Thyroid gland (tissue), 4 donors: ENCODE measurements around the gene FAM149B1. TPM values are rescaled to one million over a fixed set of nuclear protein-coding genes. Genes with fewer than 3 reads are reported as not detected.
A peak's percentile ranks its signal among the peaks of the same experiment; 100 is the strongest.

ENCODE experiments used
- DNase-seq, 2 donors: peaks; one replicate each; pipeline ENCODE4 v3.0.0-alpha.2; 2019
- H3K27ac ChIP-seq, 3 donors: fragments of 200-600 bp; sonication (generic); 1 replicate in 2 of 3; 2 replicates in 1 of 3; pipeline ENCODE4 v1.5.1; 2016 to 2019; ENCODE audit warnings: mild to moderate bottlenecking in 1 of 3, moderate library complexity in 1 of 3
- H3K27me3 ChIP-seq: fragments of 200-600 bp; sonication (generic); one replicate; pipeline ENCODE4 v1.5.1; 2019
- H3K36me3 ChIP-seq, 2 donors: fragments of 200-600 bp; sonication (generic); one replicate each; pipeline ENCODE4 v1.5.1; 2016 to 2019
- H3K4me1 ChIP-seq, 2 donors: fragments of 200-600 bp; sonication (generic); one replicate each; pipeline ENCODE4 v1.5.1; 2017 to 2019
- H3K4me3 ChIP-seq, 3 donors: fragments of 200-600 bp; sonication (generic); replicated peaks in 1 of 3; 1 replicate in 2 of 3; 2 replicates in 1 of 3; pipeline ENCODE4 v1.5.1; 2016; ENCODE audit warnings: mild to moderate bottlenecking in 1 of 3
- H3K9me3 ChIP-seq: fragments of 200-600 bp; sonication (generic); one replicate; pipeline ENCODE4 v1.5.1; 2017
- POLR2A ChIP-seq, 2 donors: fragments of 450-650 bp; IDR thresholded peaks; one replicate each; pipeline ENCODE4 v1.6.1; 2017; ENCODE audit warnings: antibody characterized with exemption in 2 of 2, mild to moderate bottlenecking in 2 of 2, moderate library complexity in 1 of 2
- WGBS, 2 donors: methylation state at CpG; one replicate each; pipeline ENCODE4 v1.1.5; 2017; 5-methylcytosine and 5-hydroxymethylcytosine counted together
- intact Hi-C: fragments of 100-400 bp; cut with DNase I; formaldehyde crosslinking; loops from one replicate; pipeline ENCODE4 v1.15.1; 2023
- total RNA-seq, 4 donors: library from RNA; depleted of rRNA; stranded (reverse); fragments of >200 nt; gene quantifications; one replicate each; pipeline ENCODE4 v1.2.3, GENCODE V29; 2016
- TF ChIP-seq, protein P1 (sequence below), 6 experiments: fragments of 200-600 bp in 3 of 6; fragments of 450-650 bp in 3 of 6; sonication (generic) in 3 of 6; IDR thresholded peaks; one replicate each; pipeline ENCODE4 v1.5.1; 2016 to 2019; ENCODE audit warnings: antibody characterized with exemption in 6 of 6, mild to moderate bottlenecking in 2 of 6, inconsistent platforms in 1 of 6, moderate library complexity in 1 of 6

Gene FAM149B1
- total RNA-seq, 4 donors from 2014 or later = 20.2 to 21.4 (median 20.9) TPM

- WGBS, 2 donors = 83 to 88% methylated on average over 5 of the region's 5 CpGs
- no peak for DNase-seq
- no peak overlapping the region for H3K4me3 ChIP-seq
- H3K27ac ChIP-seq = no peak overlapping the region
- H3K9me3 ChIP-seq = no peaks in the 10 kb centered on the region
- intact Hi-C loops = no loop called here
- H3K36me3 ChIP-seq = no peaks in the 10 kb centered on the region
- no peak for TF ChIP-seq POLR2A (IDR thresholded peaks at IDR 0.05)
- TF ChIP-seq, protein P1, sequence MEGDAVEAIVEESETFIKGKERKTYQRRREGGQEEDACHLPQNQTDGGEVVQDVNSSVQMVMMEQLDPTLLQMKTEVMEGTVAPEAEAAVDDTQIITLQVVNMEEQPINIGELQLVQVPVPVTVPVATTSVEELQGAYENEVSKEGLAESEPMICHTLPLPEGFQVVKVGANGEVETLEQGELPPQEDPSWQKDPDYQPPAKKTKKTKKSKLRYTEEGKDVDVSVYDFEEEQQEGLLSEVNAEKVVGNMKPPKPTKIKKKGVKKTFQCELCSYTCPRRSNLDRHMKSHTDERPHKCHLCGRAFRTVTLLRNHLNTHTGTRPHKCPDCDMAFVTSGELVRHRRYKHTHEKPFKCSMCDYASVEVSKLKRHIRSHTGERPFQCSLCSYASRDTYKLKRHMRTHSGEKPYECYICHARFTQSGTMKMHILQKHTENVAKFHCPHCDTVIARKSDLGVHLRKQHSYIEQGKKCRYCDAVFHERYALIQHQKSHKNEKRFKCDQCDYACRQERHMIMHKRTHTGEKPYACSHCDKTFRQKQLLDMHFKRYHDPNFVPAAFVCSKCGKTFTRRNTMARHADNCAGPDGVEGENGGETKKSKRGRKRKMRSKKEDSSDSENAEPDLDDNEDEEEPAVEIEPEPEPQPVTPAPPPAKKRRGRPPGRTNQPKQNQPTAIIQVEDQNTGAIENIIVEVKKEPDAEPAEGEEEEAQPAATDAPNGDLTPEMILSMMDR (IDR thresholded peaks at IDR 0.05) = no peak
- H3K27me3 ChIP-seq = no peaks in the 10 kb centered on the region
- no peaks in the 10 kb centered on the region for H3K4me1 ChIP-seq
Measured at GRCh38 chr10:73262880-73263555, 95.1 kb downstream of the FAM149B1 start.

- WGBS, 2 donors = 41 to 46% methylated on average over 1 of the region's 1 CpG
- H3K4me1 ChIP-seq = no peaks in the 10 kb centered on the region
- intact Hi-C loops = no loop called here
- TF ChIP-seq, protein P1 (IDR thresholded peaks at IDR 0.05) = peak in 3 of 6 experiments; percentile 21 to 48 (median 34)
- no peak for TF ChIP-seq POLR2A (IDR thresholded peaks at IDR 0.05)
- no peak overlapping the region for H3K27ac ChIP-seq
- no peaks in the 10 kb centered on the region for H3K9me3 ChIP-seq
- no peaks in the 10 kb centered on the region for H3K27me3 ChIP-seq
- no peak overlapping the region for H3K4me3 ChIP-seq
- DNase-seq = no peak
- no peaks in the 10 kb centered on the region for H3K36me3 ChIP-seq
Measured at GRCh38 chr10:73263693-73264347, 95.9 kb downstream of the FAM149B1 start.

GRCh38 chr10:73264423-73264822 lies 96.5 kb downstream of the FAM149B1 start:
- Histone ChIP-seq H3K9me3 (no peaks in the 10 kb centered on the region), H3K36me3 (no peaks in the 10 kb centered on the region), H3K4me3 (no peak overlapping the region), H3K27ac (no peak overlapping the region), H3K4me1 (no peaks in the 10 kb centered on the region), H3K27me3 (no peaks in the 10 kb centered on the region)
- intact Hi-C loops = no loop called here
- 90 to 91% methylated on average over 2 of the region's 2 CpGs for WGBS, 2 donors
- no peak for DNase-seq
- TF ChIP-seq, protein P1 (IDR thresholded peaks at IDR 0.05) = no peak
- TF ChIP-seq POLR2A (IDR thresholded peaks at IDR 0.05) = no peak

GRCh38 chr10:73281097-73281496 lies 113.2 kb downstream of the FAM149B1 start:
- no peak for TF ChIP-seq POLR2A (IDR thresholded peaks at IDR 0.05)
- TF ChIP-seq, protein P1 (IDR thresholded peaks at IDR 0.05) = no peak
- WGBS, 2 donors = 92 to 96% methylated on average over 3 of the region's 3 CpGs
- H3K9me3 ChIP-seq = no peaks in the 10 kb centered on the region
- H3K4me1 ChIP-seq = no peaks in the 10 kb centered on the region
- no peak overlapping the region for H3K27ac ChIP-seq
- intact Hi-C loops = no loop called here
- H3K36me3 ChIP-seq = no peaks in the 10 kb centered on the region
- DNase-seq = no peak
- no peak overlapping the region for H3K4me3 ChIP-seq
- H3K27me3 ChIP-seq = no peaks in the 10 kb centered on the region

GRCh38 chr10:73287441-73287840 lies 119.5 kb downstream of the FAM149B1 start:
- WGBS, 2 donors = 90 to 92% methylated on average over 1 of the region's 1 CpG
- TF ChIP-seq, protein P1 (IDR thresholded peaks at IDR 0.05) = no peak
- TF ChIP-seq POLR2A (IDR thresholded peaks at IDR 0.05) = no peak
- Histone ChIP-seq H3K9me3 (no peaks in the 10 kb centered on the region), H3K4me3 (no peak overlapping the region), H3K27me3 (no peaks in the 10 kb centered on the region), H3K27ac (no peak overlapping the region), H3K4me1 (no peaks in the 10 kb centered on the region), H3K36me3 (no peaks in the 10 kb centered on the region)
- DNase-seq = no peak
- intact Hi-C loops = no loop called here
